ENCODE measurements around the gene SORT1.
"Not testable (repeated sequence)": the region's sequence is repeated elsewhere in the genome, so short reads cannot be mapped to it uniquely, and the experiment has no call there.

The SORT1 gene

GRCh38 chr1:109338608-109339007 lies 59.1 kb downstream of the SORT1 start:
- DNase-seq (ENCODE audit: low read depth) = no peak

GRCh38 chr1:109338091-109338490 lies 59.6 kb downstream of the SORT1 start:
- DNase-seq (ENCODE audit: low read depth) = no peak

- DNase-seq (ENCODE audit: low read depth) = no peak
These were observed 62.6 kb downstream of the SORT1 start for GRCh38 chr1:109335091-109335490.

- no peak for DNase-seq (ENCODE audit: low read depth)
These were observed 66.6 kb downstream of the SORT1 start for GRCh38 chr1:109331113-109331512.

GRCh38 chr1:109327285-109327684 lies 70.4 kb downstream of the SORT1 start:
- no peak for DNase-seq (ENCODE audit: low read depth)

GRCh38 chr1:109322974-109323373 lies 74.7 kb downstream of the SORT1 start:
- no peak for DNase-seq (ENCODE audit: low read depth)

GRCh38 chr1:109319114-109319513 lies 78.6 kb downstream of the SORT1 start:
- DNase-seq (ENCODE audit: low read depth) = no peak

- DNase-seq (ENCODE audit: low read depth) = no peak
These were observed 81.2 kb downstream of the SORT1 start for GRCh38 chr1:109316506-109316905.

GRCh38 chr1:109315288-109315687 lies 82.4 kb downstream of the SORT1 start:
- no peak for DNase-seq (ENCODE audit: low read depth)

- no peak for DNase-seq (ENCODE audit: low read depth)
These were observed 82.9 kb downstream of the SORT1 start for GRCh38 chr1:109314795-109315194.

GRCh38 chr1:109312978-109313775 lies 84.5 kb downstream of the SORT1 start:
- DNase-seq (ENCODE audit: low read depth) = no peak

GRCh38 chr1:109312246-109312645 lies 85.5 kb downstream of the SORT1 start:
- DNase-seq (ENCODE audit: low read depth) = no peak

GRCh38 chr1:109309347-109309746 lies 88.4 kb downstream of the SORT1 start:
- no peak for DNase-seq (ENCODE audit: low read depth)

- no peak for DNase-seq (ENCODE audit: low read depth)
These were observed 90.3 kb downstream of the SORT1 start for GRCh38 chr1:109307274-109308021.

GRCh38 chr1:109306832-109307273 lies 90.9 kb downstream of the SORT1 start, which contains the start of gene MYBPHL:
MYBPHL (minus strand) TSS chr1:109307011; CDS start chr1:109306991, 20 bp downstream.
- no peak for DNase-seq (ENCODE audit: low read depth)

- not testable (repeated sequence) for DNase-seq (ENCODE audit: low read depth)
These were observed 91.7 kb downstream of the SORT1 start for GRCh38 chr1:109305991-109306390.

GRCh38 chr1:109304226-109304920 lies 93.3 kb downstream of the SORT1 start:
- no peak for DNase-seq (ENCODE audit: low read depth)

GRCh38 chr1:109301874-109302273 lies 95.8 kb downstream of the SORT1 start:
- DNase-seq (ENCODE audit: low read depth) = no peak

GRCh38 chr1:109300650-109301151 lies 97.0 kb downstream of the SORT1 start:
- DNase-seq (ENCODE audit: low read depth) = no peak

GRCh38 chr1:109299558-109300343 lies 98.0 kb downstream of the SORT1 start:
- DNase-seq (ENCODE audit: low read depth) = no peak

Data from activated T-cell treated with anti-CD3 and anti-CD28 coated beads for 1 hour (primary cell).